Activated CD4-positive, alpha-beta T cell treated with anti-CD3 and anti-CD28 coated beads, Interleukin-2, amount 50 U/mL, for 16 hours (primary cell): Measurements from ENCODE around the gene MICU1.
"Not testable (repeated sequence)": the region's sequence is repeated elsewhere in the genome, so short reads cannot be mapped to it uniquely, and the experiment has no call there.

ENCODE experiments used
- DNase-seq: peaks from one replicate; pipeline ENCODE4 v3.0.0-alpha.2; 2020

Gene MICU1

GRCh38 chr10:72338180-72338579 is 287.7 kb downstream of the MICU1 start:
- no peak for DNase-seq

- no peak for DNase-seq
These were observed 288.2 kb downstream of the MICU1 start for GRCh38 chr10:72337722-72338121.

- peak; percentile 59 for DNase-seq
These were observed 288.7 kb downstream of the MICU1 start for GRCh38 chr10:72337039-72337629.

GRCh38 chr10:72336259-72337038 is 289.4 kb downstream of the MICU1 start:
- DNase-seq = no peak

GRCh38 chr10:72335394-72336258 is 290.3 kb downstream of the MICU1 start:
- peak; percentile 51 for DNase-seq

GRCh38 chr10:72334825-72335393 is 291.0 kb downstream of the MICU1 start:
- peak; percentile 94 for DNase-seq

GRCh38 chr10:72334196-72334824 is 291.6 kb downstream of the MICU1 start:
- no peak for DNase-seq

GRCh38 chr10:72333112-72334015 is 292.5 kb downstream of the MICU1 start:
- DNase-seq = peak; percentile 37

- no peak for DNase-seq
These were observed 293.3 kb downstream of the MICU1 start for GRCh38 chr10:72332423-72333111.

- DNase-seq = peak; percentile 95
These were observed 294.1 kb downstream of the MICU1 start for GRCh38 chr10:72331575-72332422.

GRCh38 chr10:72330069-72330426 is 295.8 kb downstream of the MICU1 start:
- DNase-seq = no peak

GRCh38 chr10:72329290-72330068 is 296.4 kb downstream of the MICU1 start:
- DNase-seq = no peak

GRCh38 chr10:72328829-72329204 is 297.1 kb downstream of the MICU1 start:
- peak; percentile 46 for DNase-seq

GRCh38 chr10:72328045-72328828 is 297.6 kb downstream of the MICU1 start:
- DNase-seq = peak; percentile 46

GRCh38 chr10:72326665-72327603 is 298.9 kb downstream of the MICU1 start:
- peak; percentile 86 for DNase-seq

- not testable (repeated sequence) for DNase-seq
These were observed 300.4 kb downstream of the MICU1 start for GRCh38 chr10:72325243-72326175.
